Stimulated activated naive CD4-positive, alpha-beta T cell treated with Interleukin-2 at 50 U/mL for 16 hours (primary cell): ENCODE data around the gene STN1.
"Not testable (repeated sequence)": the region's sequence is repeated elsewhere in the genome, so short reads cannot be mapped to it uniquely, and the experiment has no call there.

ENCODE experiments used
- DNase-seq: peaks from one replicate; lab custom pipeline; 2025; lab: John Stamatoyannopoulos, UW

Gene STN1

GRCh38 chr10:103861505-103861904 lies 56.5 kb downstream of the STN1 start:
- DNase-seq, result no peak

- DNase-seq, result peak; percentile 39
Measured at GRCh38 chr10:103859161-103860086, 58.6 kb downstream of the STN1 start.

GRCh38 chr10:103858360-103858759 lies 59.6 kb downstream of the STN1 start:
- no peak for DNase-seq

- DNase-seq, result no peak
Measured at GRCh38 chr10:103856797-103857170, 61.2 kb downstream of the STN1 start.

GRCh38 chr10:103855852-103856796 lies 61.9 kb downstream of the STN1 start:
- no peak for DNase-seq

GRCh38 chr10:103855424-103855823 lies 62.6 kb downstream of the STN1 start, which contains the start of gene SH3PXD2A:
Gene SH3PXD2A (minus strand): TSS chr10:103855576. CDS start chr10:103855266, 310 bp downstream.
- DNase-seq, result peak; percentile 14

GRCh38 chr10:103854686-103855391 lies 63.1 kb downstream of the STN1 start:
- DNase-seq, result no peak

- DNase-seq, result no peak
Measured at GRCh38 chr10:103854265-103854685, 63.7 kb downstream of the STN1 start.

- no peak for DNase-seq
Measured at GRCh38 chr10:103853428-103854264, 64.3 kb downstream of the STN1 start.

- DNase-seq, result no peak
Measured at GRCh38 chr10:103852856-103853255, 65.1 kb downstream of the STN1 start.

GRCh38 chr10:103852189-103852711 lies 65.7 kb downstream of the STN1 start:
- no peak for DNase-seq

- DNase-seq, result no peak
Measured at GRCh38 chr10:103851261-103851660, 66.7 kb downstream of the STN1 start.

GRCh38 chr10:103850572-103850895 lies 67.5 kb downstream of the STN1 start:
- DNase-seq, result no peak

GRCh38 chr10:103849880-103850571 lies 68.0 kb downstream of the STN1 start:
- no peak for DNase-seq

GRCh38 chr10:103849212-103849877 lies 68.6 kb downstream of the STN1 start:
- DNase-seq, result no peak

- no peak for DNase-seq
Measured at GRCh38 chr10:103847909-103848468, 70.0 kb downstream of the STN1 start.

- DNase-seq, result no peak
Measured at GRCh38 chr10:103847346-103847745, 70.6 kb downstream of the STN1 start.

- DNase-seq, result no peak
Measured at GRCh38 chr10:103845972-103846371, 72.0 kb downstream of the STN1 start.

- DNase-seq, result not testable (repeated sequence)
Measured at GRCh38 chr10:103845346-103845745, 72.6 kb downstream of the STN1 start.
